ENCODE data around the gene FZR1. TPM values are rescaled to one million over a fixed set of nuclear protein-coding genes. Genes with fewer than 3 reads are reported as not detected.
A peak's percentile ranks its signal among the peaks of the same experiment; 100 is the strongest.

Gene FZR1
- polyA plus RNA-seq, 3 donors = 7.7 to 44.6 (median 9.4) TPM

- 92% methylated on average over 15 of the region's 15 CpGs for whole genome bisulfite sequencing (ENCODE audit: insufficient coverage)
- Mint-ChIP-seq H3K9me3 (peaks cover 0 to 2% (median 0%) of the 10 kb centered on the region in 7 donors), H3K4me3 (no peak overlapping the region), H3K27ac (peak overlapping the region in 5 of 7 donors; percentile 7 to 79 (median 51)), H3K4me1 (peaks cover 36% of the 10 kb centered on the region), H3K27me3 (ENCODE audit: low read depth in 3 of 3) (no peaks in the 10 kb centered on the region), H3K36me3 (peaks cover 35 to 58% of the 10 kb centered on the region in 2 donors)
- Histone ChIP-seq H3K4me2 (replicated peaks; ENCODE audit: extremely low read depth, low read length, poor library complexity, severe bottlenecking) (no peak overlapping the region), H3K9me3 (replicated peaks in 1 of 2; ENCODE audit: control insufficient read depth in 1 of 2, insufficient read depth in 1 of 2, low read length in 2 of 2) (no peaks in the 10 kb centered on the region), H3K36me3 (replicated peaks in 1 of 2; ENCODE audit: control insufficient read depth in 1 of 2, insufficient read depth in 2 of 2, low read length in 2 of 2) (peaks cover 46 to 62% of the 10 kb centered on the region in 2 donors), H3K79me2 (ENCODE audit: insufficient read depth, low read length) (peaks cover 32% of the 10 kb centered on the region), H4K20me1 (ENCODE audit: insufficient read depth, low read length) (peaks cover 55% of the 10 kb centered on the region), H3K4me3 (replicated peaks in 1 of 3; ENCODE audit: low read depth in 2 of 3, low read length in 3 of 3) (no peak overlapping the region), H2AFZ (ENCODE audit: insufficient read depth, low read depth, low read length, poor library complexity, severe bottlenecking) (no peak overlapping the region), H3K4me1 (ENCODE audit: control insufficient read depth in 1 of 2, insufficient read depth in 2 of 2, low read length in 2 of 2) (peaks cover 36 to 48% of the 10 kb centered on the region in 2 donors), H3K27me3 (ENCODE audit: control insufficient read depth in 2 of 2, insufficient read depth in 2 of 2, low read length in 2 of 2) (no peaks in the 10 kb centered on the region), H3K9ac (ENCODE audit: insufficient read depth, low read length, poor library complexity, severe bottlenecking) (no peak overlapping the region), H3K27ac (ENCODE audit: low read depth in 1 of 2, low read length in 2 of 2) (peak overlapping the region in 1 of 2 donors; percentile 89)
- intact Hi-C loops (cut with micrococcal nuclease) = loop anchor here (5.0 kb wide), 3 partner anchors 35 to 80 kb away; partner anchors contain the start of gene CACTIN (in 1 of the 2)
- TF ChIP-seq, protein P1, sequence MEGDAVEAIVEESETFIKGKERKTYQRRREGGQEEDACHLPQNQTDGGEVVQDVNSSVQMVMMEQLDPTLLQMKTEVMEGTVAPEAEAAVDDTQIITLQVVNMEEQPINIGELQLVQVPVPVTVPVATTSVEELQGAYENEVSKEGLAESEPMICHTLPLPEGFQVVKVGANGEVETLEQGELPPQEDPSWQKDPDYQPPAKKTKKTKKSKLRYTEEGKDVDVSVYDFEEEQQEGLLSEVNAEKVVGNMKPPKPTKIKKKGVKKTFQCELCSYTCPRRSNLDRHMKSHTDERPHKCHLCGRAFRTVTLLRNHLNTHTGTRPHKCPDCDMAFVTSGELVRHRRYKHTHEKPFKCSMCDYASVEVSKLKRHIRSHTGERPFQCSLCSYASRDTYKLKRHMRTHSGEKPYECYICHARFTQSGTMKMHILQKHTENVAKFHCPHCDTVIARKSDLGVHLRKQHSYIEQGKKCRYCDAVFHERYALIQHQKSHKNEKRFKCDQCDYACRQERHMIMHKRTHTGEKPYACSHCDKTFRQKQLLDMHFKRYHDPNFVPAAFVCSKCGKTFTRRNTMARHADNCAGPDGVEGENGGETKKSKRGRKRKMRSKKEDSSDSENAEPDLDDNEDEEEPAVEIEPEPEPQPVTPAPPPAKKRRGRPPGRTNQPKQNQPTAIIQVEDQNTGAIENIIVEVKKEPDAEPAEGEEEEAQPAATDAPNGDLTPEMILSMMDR (IDR thresholded peaks at IDR 0.05) = peak; percentile 79
- DNase-seq = peak in 1 of 3 donors; percentile 36
Measured at GRCh38 chr19:3547301-3547731, 41.2 kb downstream of the FZR1 start.

- H4K20me1 ChIP-seq (ENCODE audit: insufficient read depth, low read length) = peaks cover 53% of the 10 kb centered on the region
- TF ChIP-seq, protein P1 (IDR thresholded peaks at IDR 0.05) = peak; percentile 55
- H3K27me3 ChIP-seq (ENCODE audit: control insufficient read depth in 2 of 2, insufficient read depth in 2 of 2, low read length in 2 of 2) = no peaks in the 10 kb centered on the region
- H3K36me3 ChIP-seq (replicated peaks in 1 of 2; ENCODE audit: control insufficient read depth in 1 of 2, insufficient read depth in 2 of 2, low read length in 2 of 2) = peaks cover 43 to 60% of the 10 kb centered on the region in 2 donors
- no peak overlapping the region for H2AFZ ChIP-seq (ENCODE audit: insufficient read depth, low read depth, low read length, poor library complexity, severe bottlenecking)
- peak overlapping the region; percentile 89 to 98 for H3K27ac ChIP-seq (ENCODE audit: low read depth in 1 of 2, low read length in 2 of 2)
- H3K36me3 Mint-ChIP-seq = peaks cover 35 to 53% of the 10 kb centered on the region in 2 donors
- H3K9me3 Mint-ChIP-seq = peaks cover 0 to 2% (median 0%) of the 10 kb centered on the region in 7 donors
- WGBS (ENCODE audit: insufficient coverage) = 88% methylated on average over 30 of the region's 36 CpGs
- H3K27me3 Mint-ChIP-seq (ENCODE audit: low read depth in 3 of 3) = no peaks in the 10 kb centered on the region
- no peak overlapping the region for H3K4me3 Mint-ChIP-seq
- H3K9ac ChIP-seq (ENCODE audit: insufficient read depth, low read length, poor library complexity, severe bottlenecking) = peak overlapping the region; percentile 6
- H3K79me2 ChIP-seq (ENCODE audit: insufficient read depth, low read length) = peaks cover 37% of the 10 kb centered on the region
- DNase-seq = no peak
- H3K27ac Mint-ChIP-seq = peak overlapping the region in 4 of 7 donors; percentile 55 to 99 (median 94)
- intact Hi-C loops (cut with micrococcal nuclease) = loop anchor here (1.0 to 5.0 kb wide), 4 partner anchors 9 to 79 kb away; partner anchors contain the start of genes CACTIN (in 1 of the 2) and MFSD12 (in 1 of the 2)
- H3K4me2 ChIP-seq (replicated peaks; ENCODE audit: extremely low read depth, low read length, poor library complexity, severe bottlenecking) = peak overlapping the region; percentile 66
- H3K4me1 ChIP-seq (ENCODE audit: control insufficient read depth in 1 of 2, insufficient read depth in 2 of 2, low read length in 2 of 2) = peaks cover 41 to 53% of the 10 kb centered on the region in 2 donors
- H3K4me3 ChIP-seq (replicated peaks in 1 of 3; ENCODE audit: low read depth in 2 of 3, low read length in 3 of 3) = peak overlapping the region in 1 of 3 experiments; percentile 44
- peaks cover 40% of the 10 kb centered on the region for H3K4me1 Mint-ChIP-seq
- H3K9me3 ChIP-seq (replicated peaks in 1 of 2; ENCODE audit: control insufficient read depth in 1 of 2, insufficient read depth in 1 of 2, low read length in 2 of 2) = no peaks in the 10 kb centered on the region
Measured at GRCh38 chr19:3547767-3548282, 41.7 kb downstream of the FZR1 start.

Data from CD14-positive monocyte (primary cell).